Daoy (cell line): ENCODE data around the gene FGF1. TPM values are rescaled to one million over a fixed set of nuclear protein-coding genes. Genes with fewer than 3 reads are reported as not detected.

Experiments
- DNase-seq: peaks from one replicate; pipeline ENCODE4 v3.0.0-alpha.2; 2015; ENCODE audit warnings: low read depth
- total RNA-seq: library from RNA; depleted of rRNA; stranded (reverse); fragments of >200 nt; shearing (Covaris generic); gene quantifications from 2 replicates; pipeline ENCODE4 v1.2.3, GENCODE V29; 2014

The FGF1 gene
- total RNA-seq, 1 experiment from 2014 or later, result 0.63 TPM

DNA sequence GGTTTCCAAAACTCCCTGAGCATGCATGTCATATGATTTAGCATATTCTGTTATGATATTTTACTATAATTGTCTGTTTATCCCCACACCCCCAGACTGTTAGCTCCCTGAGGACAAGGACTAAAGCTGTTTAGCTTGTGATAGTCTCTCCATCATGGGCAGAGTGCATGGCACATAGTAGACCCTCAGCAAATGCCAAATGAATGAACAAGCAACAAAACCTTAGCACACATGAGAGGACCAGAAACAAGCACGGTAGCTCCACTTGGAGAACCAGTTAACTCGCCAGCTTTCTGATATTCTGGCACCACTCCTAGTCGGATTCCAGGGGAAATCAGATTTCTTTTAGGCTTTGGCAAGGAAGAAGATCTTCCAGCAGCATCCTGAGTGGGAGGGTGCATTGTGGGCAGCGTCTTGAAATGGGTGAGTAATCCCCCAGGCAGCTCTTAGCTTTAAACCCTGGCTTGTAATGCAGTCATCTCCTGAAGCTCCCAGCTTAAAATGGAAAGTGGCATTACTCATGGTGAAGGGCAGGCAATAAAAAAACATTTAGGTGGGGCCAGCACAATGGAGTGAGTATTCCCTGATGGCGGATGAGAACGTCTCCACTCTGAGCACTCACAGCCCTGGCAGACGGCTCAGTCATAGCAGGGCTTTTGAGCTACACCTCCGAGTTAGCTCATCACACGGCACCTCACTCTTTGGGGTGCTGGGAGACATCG lies 41.1 kb downstream of the FGF1 start:
- DNase-seq, result peak; percentile 95

- peak; percentile 37 for DNase-seq
Observed at GRCh38 chr5:142644127-142644526, 41.8 kb downstream of the FGF1 start.

DNA sequence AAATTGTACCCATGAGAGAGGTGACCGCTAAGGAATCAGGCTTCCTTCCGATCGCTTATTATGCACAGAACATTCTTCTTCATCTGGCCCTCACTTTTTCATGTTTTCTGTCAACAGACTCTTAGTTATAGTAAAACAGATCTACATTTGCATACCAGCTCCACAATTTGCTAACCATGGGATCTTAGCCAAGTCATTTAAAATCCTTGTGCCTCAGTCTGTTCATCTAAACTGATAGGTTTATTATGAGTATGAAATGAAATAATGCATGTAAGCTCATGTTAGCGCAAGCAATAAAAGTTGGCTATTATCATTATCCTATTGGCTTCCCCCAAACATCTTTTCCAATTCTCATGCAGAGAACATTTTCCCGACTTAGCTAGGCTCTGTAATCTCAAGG lies 42.3 kb downstream of the FGF1 start:
- DNase-seq, result no peak

DNA sequence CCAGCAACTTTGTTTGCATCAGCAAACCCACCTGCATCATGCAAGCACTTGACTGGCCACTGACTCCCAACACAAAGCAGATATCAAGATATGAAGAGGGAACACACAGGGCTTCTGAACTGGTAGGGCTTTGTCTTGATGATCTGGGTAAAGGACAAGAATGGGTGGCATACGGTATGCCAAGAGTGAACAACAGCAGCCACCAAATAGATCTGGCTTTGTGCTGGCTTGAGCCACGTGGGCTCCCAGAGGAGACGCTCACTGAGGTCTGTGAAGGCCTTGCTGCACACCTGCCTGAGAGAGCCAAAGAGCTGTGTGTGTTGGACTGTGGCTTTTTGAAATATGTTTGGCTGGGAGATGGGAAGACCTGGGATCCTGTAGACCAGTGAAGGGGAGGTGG lies 43.5 kb downstream of the FGF1 start:
- no peak for DNase-seq

- DNase-seq, result no peak
Observed at GRCh38 chr5:142641711-142642110, 44.2 kb downstream of the FGF1 start.

GRCh38 chr5:142640316-142641005 lies 45.4 kb downstream of the FGF1 start:
- no peak for DNase-seq

GRCh38 chr5:142639455-142639854 lies 46.4 kb downstream of the FGF1 start:
- no peak for DNase-seq

DNA sequence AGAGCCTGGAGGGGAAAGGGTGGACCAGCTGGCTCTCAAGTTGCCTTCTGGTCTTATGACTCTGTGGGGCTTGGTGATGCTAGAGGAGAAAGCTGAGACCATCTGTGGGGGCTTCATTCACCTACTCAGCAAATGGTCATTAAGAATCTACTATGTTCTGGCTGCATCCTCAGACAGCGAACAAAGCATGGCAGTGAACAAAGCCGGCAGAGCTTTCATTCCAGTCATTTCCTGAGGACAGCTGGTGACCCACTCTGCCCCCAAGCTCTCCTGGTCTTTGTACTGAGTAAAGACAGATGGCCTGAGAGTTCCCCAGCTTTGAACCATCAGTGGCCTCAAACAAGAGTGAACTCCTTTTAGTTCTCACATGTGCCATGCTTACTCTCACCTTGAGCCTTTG lies 48.0 kb downstream of the FGF1 start:
- no peak for DNase-seq

DNA sequence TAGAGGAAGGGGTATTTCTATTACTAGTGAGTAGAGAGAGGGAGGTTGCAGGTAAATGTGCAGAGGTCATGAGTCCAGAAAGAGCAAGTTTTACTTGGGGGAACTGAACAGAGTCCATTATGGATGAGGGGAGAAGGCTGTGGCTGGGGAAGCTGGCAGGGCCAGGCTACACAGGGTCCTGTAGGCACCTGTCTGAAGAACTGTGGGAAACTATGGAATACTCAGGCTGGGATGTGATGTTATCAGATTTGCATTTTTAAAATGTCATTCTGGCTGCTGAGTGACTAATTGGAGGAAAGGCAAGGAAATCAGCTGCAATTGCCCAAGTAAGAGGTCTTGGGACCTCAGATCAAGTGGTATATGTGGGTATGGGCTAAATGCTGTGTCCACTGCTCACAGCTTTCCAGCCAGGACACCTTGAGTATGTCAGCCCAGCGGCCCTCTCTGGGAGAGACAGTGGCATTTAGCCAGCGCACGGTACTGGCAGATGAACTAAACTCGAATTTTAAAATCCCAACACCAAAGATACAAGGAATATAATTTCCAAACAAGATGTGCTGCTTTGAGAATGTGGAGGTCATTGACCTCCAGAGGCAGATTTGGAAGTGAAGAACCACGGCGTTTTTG lies 49.1 kb downstream of the FGF1 start:
- DNase-seq, result no peak

- no peak for DNase-seq
Observed at GRCh38 chr5:142636093-142636492, 49.8 kb downstream of the FGF1 start.

DNA sequence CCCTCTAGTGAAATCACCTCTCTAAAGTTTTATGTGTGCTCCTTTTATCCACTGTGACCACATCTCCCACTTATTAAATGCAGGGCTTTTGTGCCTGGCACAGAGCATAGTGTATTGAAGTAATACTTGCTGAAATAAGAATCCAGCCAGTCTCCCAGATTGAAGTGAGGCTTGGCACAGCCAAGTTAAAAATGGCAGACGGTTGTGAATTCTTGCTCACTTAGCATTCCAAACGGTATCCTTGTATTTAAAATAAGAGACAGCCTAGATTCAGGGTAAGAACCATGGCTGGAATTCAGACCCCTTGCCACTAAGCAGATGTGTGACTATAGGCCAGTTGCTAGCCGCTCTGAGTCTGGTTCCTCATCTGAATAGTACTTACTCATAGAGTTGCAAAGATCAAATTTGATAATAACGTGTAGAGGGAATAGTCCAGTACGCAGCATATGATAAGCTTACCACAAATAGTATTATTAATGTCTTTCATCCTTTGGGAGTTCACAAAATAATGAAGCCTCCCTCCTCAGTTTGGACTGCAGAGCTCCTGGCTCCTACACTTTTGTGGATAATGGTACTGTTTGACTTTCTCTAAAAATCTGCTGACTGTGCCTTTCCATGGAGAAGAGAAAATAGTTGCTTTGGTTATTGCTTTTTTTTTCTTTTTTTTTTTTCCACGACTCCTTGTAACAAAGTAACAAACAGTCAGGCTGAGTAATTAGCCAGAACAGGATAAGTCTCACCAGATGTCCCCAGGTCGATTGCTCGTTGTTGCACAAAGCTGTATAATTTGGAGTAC lies 51.5 kb downstream of the FGF1 start:
- DNase-seq, result no peak

- DNase-seq, result no peak
Observed at GRCh38 chr5:142630927-142631539, 54.9 kb downstream of the FGF1 start.

GRCh38 chr5:142627383-142628217 lies 58.3 kb downstream of the FGF1 start:
- no peak for DNase-seq

- no peak for DNase-seq
Observed at GRCh38 chr5:142626786-142627185, 59.1 kb downstream of the FGF1 start.

DNA sequence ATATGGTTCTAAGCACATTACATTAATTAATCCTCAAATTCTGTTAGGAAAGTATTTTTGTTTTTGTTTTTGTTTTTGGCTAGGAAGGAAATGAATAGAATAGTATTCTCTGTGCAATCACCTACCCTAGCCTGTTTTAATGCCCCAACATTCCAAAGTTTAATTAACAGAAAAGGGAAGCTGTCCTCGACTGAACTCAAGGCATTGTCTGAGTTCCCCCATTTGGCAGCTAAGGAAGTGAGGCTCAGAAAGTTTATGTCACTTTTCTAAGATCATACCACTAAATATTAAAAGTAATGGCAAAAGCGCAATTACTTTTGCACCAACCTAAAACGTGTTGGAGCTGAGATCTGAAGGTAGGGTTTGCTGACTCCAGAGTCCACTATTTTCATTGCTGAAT lies 59.8 kb downstream of the FGF1 start:
- DNase-seq, result no peak

DNA sequence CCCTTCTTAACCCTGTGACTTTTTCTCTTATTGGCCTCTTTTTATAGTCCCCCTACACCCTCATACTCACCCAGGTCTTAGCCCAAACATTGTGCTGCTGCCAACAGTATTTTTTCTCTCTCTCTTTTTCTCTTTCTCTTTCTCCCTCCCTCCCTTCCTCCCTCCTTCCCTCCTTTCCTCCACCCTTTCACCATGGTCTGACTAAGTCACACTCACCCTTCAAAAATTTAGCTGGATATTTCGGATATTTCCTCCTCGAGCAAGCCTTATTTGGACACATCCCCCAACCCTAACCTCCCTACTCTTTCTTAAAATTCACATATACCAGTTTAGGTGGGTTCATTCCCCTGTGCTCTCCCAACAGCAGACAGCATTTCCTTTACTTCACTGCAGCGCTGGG lies 64.7 kb downstream of the FGF1 start:
- DNase-seq, result peak; percentile 31

GRCh38 chr5:142619815-142620214 lies 66.1 kb downstream of the FGF1 start:
- no peak for DNase-seq

GRCh38 chr5:142618130-142618523 lies 67.8 kb downstream of the FGF1 start:
- peak; percentile 79 for DNase-seq

- DNase-seq, result no peak
Observed at GRCh38 chr5:142617416-142618129, 68.3 kb downstream of the FGF1 start.

- no peak for DNase-seq
Observed at GRCh38 chr5:142615948-142616347, 69.9 kb downstream of the FGF1 start.
